Liver (tissue), 3 donors: ENCODE results near the gene AFM.
"Not testable (repeated sequence)": the region's sequence is repeated elsewhere in the genome, so short reads cannot be mapped to it uniquely, and the experiment has no call there.

Source experiments
- CTCF ChIP-seq: fragments of 150-350 bp; IDR thresholded peaks from 2 replicates; pipeline ENCODE4 v1.5.1; 2017; ENCODE audit warnings: improper control_type of control experiment, low read depth, low read length; ENCODE audit not compliant: missing input control
- EGR1 ChIP-seq, 2 donors: IDR thresholded peaks; 2 replicates each; pipeline ENCODE4 v1.6.1; 2016 to 2018; ENCODE audit warnings: antibody characterized with exemption in 2 of 2, low read depth in 2 of 2
- RAD21 ChIP-seq, 2 donors: IDR thresholded peaks; 2 replicates each; pipeline ENCODE4 v1.6.1; 2016; ENCODE audit warnings: antibody characterized with exemption in 2 of 2, mild to moderate bottlenecking in 2 of 2
- YY1 ChIP-seq: IDR thresholded peaks from 2 replicates; pipeline ENCODE4 v1.6.1; 2016; ENCODE audit warnings: antibody characterized with exemption, mild to moderate bottlenecking
- donor health status: healthy.
- donor health status: healthy.

- TF ChIP-seq YY1; CTCF; RAD21 (IDR thresholded peaks at IDR 0.05); EGR1 (IDR thresholded peaks at IDR 0.05; ENCODE audit: low read depth in 2 of 2): not testable (repeated sequence)
These were observed 69.3 kb downstream of the AFM start for GRCh38 chr4:73550865-73551264.
